NCI-H345 treated with DMSO at 0.1 percent for 48 hours (cell line): ENCODE results near the gene ZNF550.
"Not testable (repeated sequence)": the region's sequence is repeated elsewhere in the genome, so short reads cannot be mapped to it uniquely, and the experiment has no call there.

Source experiments
- DNase-seq: peaks from one replicate; lab custom pipeline; 2025; ENCODE audit not compliant: unreplicated experiment; lab: John Stamatoyannopoulos, UW

The ZNF550 gene

GRCh38 chr19:57537953-57538547 is 21.6 kb downstream of the ZNF550 start:
- DNase-seq = no peak

DNA sequence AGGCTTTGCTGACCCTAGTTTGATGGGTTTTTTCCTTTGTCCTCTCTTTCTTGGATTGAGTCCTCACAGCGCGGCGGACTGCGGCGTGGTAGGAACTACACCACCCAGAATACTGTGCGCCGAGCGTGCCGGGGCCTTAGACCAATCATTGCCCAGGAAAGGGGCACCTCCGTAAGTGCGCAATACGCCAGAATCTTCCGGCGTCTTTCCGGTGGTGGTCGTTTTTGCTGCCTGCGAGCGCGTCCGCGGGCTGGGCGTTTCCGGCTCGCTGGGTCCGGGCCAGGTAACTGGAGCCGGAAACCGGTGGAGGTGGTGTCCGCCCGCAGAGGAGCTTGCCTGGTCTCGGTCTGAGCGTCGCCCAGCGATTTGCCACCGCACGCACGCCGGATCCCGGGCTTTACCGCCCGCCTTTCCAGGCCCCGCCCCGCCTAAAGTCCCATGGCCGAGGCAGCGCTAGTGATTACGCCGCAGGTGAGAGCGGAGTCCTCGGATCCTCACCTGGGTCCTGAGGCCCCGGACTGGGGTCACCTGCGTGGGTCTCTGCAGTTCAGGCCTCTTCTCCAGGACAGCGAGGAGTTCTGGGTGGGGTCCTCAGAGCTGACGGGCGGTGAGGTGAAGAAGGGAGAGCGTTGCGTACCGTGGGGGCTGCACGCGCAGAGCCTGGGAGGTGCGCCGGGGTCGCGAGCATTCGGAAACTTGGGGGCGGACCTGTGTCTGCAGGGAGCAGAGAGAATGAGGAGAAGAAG is 32.4 kb downstream of the ZNF550 start, which contains the start of gene ZNF549:
Gene ZNF549, plus strand, starts transcription at position 221 of the 746 bp plus-strand sequence. Its CDS starts 218 bp downstream, at position 439.
- peak; percentile 80 for DNase-seq

- not testable (repeated sequence) for DNase-seq
These were observed 41.6 kb downstream of the ZNF550 start for GRCh38 chr19:57518021-57518420.

DNA sequence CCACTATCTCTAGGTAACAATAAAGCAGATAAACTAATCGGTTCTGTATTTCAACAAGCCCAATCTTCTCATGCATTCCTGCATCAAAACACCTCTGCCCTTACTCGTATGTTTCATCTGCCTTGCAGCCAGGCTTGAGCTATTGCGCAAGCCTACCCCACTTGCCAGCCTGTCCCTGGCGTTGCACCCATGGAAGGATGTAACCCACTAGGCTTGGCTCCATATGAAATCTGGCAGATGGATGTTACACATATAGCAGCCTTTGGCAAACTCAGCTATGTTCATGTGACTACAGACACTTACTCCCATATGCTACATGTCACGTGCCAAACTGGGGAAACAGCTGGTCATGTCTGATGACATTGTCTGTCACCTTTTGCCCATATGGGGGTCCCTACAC is 44.4 kb downstream of the ZNF550 start:
- no peak for DNase-seq

- no peak for DNase-seq
These were observed 46.8 kb downstream of the ZNF550 start for GRCh38 chr19:57512845-57513244.

GRCh38 chr19:57511484-57511883 is 48.2 kb downstream of the ZNF550 start:
- DNase-seq = no peak

- peak; percentile 3 for DNase-seq
These were observed 53.5 kb downstream of the ZNF550 start for GRCh38 chr19:57506163-57506562.

- DNase-seq = not testable (repeated sequence)
These were observed 59.3 kb downstream of the ZNF550 start for GRCh38 chr19:57500400-57500799.

DNA sequence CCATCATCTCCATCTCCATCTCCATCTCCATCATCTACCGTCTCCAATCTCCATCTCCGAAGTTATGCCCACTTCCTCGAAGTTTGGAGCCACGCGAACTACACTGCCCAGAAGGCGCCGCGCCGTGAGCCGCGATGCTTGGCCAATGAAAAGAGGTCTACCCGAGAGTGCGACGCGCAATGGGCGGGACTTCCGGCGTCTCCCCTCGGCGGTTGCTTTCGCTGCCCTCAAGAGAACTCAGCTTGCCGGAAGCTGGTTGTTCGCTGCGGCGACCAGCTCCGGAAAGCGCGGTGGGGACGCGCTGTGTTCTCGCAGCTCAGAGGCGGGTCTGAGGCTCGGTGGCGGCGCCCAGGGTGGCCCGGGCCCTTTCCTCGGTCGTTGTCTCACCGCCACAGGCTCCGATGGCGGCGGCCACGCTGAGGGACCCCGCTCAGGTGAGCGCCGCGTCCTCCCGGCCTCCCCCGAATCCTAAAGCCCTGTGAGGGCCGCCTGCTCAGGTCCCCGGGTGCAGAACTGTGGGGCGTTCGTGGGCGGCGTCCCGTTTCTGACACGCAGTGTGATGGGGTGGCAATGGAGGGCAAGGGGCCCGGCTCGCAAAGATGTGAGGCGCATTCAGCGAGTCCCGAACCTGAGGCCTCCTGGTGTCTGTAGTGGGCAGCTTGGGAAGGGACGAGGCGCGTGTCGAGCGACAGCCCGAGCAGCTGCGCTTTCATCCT is 59.8 kb downstream of the ZNF550 start, which contains the start of gene ZNF773:
Gene ZNF773, plus strand, starts transcription at position 259 of the 716 bp plus-strand sequence. Its CDS starts 143 bp downstream, at position 402.
- DNase-seq = peak; percentile 71

- not testable (repeated sequence) for DNase-seq
These were observed 60.4 kb downstream of the ZNF550 start for GRCh38 chr19:57499332-57499679.

- DNase-seq = not testable (repeated sequence)
These were observed 71.4 kb downstream of the ZNF550 start for GRCh38 chr19:57488299-57488644.

- peak; percentile 68 for DNase-seq
These were observed 72.0 kb downstream of the ZNF550 start, which contains the start of gene ZNF419 for GRCh38 chr19:57487477-57488298. TSS of gene ZNF419 (plus strand) at chr19:57487750. CDS start at chr19:57487951, 201 bp downstream.
